Fibroblast of villous mesenchyme (primary cell): ENCODE data around the gene ATP2B2. TPM values are rescaled to one million over a fixed set of nuclear protein-coding genes. Genes with fewer than 3 reads are reported as not detected.

Source experiments
- DNase-seq: peaks from one replicate; pipeline ENCODE4 v3.0.0-alpha.2; 2010; ENCODE audit warnings: low read depth
- H3K4me3 ChIP-seq: 2 replicates; pipeline ENCODE4 v1.5.1; 2011; ENCODE audit warnings: low read depth, mild to moderate bottlenecking, low read length
- total RNA-seq: library from RNA; depleted of rRNA; stranded (reverse); fragments of >200 nt; gene quantifications from 2 replicates; pipeline ENCODE4 v1.2.3, GENCODE V29; 2012
- TF ChIP-seq, protein P1 (sequence below): IDR thresholded peaks from 2 replicates; pipeline ENCODE4 v1.5.1; 2012; ENCODE audit warnings: low read depth, mild to moderate bottlenecking, low read length; ENCODE audit not compliant: insufficient read depth

The ATP2B2 gene
- total RNA-seq, 1 donor: not detected

DNA sequence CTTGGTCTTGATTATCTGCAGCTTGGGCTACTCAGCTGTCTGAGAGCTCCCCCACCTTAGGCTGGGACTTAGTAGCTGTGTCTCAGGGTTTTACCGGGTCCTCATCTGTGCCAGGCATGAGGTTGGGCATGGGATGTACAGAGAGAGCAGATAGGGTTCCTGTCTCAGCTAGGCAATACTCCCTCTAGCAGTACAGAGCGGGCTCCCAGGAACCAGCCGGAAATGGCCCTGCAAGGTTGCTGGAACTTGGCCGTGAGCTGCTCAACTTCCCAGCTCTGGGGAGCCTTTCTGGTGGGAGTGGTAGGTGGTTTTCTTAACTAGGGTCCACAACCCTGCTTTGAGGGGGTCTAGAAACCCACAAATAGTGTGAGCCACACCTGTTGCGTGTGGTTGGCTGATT, 58.3 kb downstream of the ATP2B2 start:
- H3K4me3 ChIP-seq: no peak overlapping the region
- no peak for DNase-seq
- TF ChIP-seq, protein P1, sequence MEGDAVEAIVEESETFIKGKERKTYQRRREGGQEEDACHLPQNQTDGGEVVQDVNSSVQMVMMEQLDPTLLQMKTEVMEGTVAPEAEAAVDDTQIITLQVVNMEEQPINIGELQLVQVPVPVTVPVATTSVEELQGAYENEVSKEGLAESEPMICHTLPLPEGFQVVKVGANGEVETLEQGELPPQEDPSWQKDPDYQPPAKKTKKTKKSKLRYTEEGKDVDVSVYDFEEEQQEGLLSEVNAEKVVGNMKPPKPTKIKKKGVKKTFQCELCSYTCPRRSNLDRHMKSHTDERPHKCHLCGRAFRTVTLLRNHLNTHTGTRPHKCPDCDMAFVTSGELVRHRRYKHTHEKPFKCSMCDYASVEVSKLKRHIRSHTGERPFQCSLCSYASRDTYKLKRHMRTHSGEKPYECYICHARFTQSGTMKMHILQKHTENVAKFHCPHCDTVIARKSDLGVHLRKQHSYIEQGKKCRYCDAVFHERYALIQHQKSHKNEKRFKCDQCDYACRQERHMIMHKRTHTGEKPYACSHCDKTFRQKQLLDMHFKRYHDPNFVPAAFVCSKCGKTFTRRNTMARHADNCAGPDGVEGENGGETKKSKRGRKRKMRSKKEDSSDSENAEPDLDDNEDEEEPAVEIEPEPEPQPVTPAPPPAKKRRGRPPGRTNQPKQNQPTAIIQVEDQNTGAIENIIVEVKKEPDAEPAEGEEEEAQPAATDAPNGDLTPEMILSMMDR: no peak

DNA sequence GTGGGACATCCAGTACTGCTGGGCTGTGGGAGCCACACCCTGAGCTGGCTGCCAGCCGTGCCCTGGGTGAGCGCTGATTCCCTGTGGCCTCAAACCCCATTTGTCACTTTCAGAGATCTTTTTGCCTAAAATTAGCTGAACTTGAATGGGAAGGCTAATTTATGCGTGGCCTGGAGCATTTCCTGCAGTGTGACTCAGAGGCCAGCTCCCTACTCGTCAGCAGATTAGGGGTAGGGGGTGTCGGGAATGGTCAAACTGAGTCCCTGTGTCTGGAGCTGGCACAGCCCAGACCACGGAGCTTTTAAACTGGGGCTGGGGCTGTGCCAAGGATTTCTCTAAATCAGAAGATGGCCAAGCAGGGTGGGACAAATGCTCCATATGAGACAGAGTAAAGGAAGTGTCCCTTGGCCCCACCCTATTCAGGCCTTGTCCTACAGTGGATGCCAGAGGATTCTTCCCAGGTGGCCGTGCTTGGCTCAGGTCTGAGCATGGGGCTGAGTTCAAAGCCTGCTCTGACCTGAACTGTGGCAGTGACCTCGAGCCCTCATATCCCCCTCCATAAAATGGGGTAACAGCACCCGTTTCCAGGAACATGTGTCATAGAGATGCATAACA, 59.7 kb downstream of the ATP2B2 start:
- no peak for DNase-seq
- TF ChIP-seq, protein P1: no peak
- H3K4me3 ChIP-seq: no peak overlapping the region

DNA sequence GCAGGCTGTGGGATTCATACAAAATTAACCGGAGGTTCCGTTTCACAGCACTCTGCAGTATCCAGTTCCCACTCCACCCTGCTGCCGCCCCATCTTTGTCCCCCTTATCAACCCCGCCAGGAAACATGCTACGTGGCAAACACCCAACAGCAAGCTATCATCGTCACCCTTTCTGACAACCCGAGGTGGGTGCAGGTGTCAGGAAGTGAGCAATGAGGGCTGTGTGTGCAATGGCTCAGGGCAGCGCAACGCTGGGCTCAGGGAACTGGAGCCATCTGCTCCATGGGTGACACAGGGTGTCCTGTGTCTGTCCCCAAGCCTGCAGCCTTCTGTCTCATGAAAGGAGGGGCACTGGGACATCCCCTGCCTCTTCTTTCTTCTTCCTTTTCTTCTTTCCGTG, 60.9 kb downstream of the ATP2B2 start:
- DNase-seq: no peak
- H3K4me3 ChIP-seq: no peak overlapping the region
- TF ChIP-seq, protein P1: no peak

DNA sequence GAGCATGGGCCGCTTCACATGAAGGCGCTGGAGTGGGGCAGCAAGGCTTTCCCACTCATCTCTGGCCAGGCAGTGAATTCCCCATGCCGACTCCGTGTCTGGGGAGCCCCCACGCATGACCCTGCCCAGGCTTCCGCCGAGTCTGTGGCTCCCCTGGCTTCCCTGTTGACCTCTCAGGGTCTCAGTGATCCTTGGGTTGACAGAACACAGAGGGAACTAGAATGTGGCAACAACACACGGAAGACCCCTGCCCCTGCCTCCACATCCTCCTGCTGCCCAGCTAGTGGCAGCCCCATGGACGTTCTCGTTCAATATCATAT, 61.3 kb downstream of the ATP2B2 start:
- DNase-seq: no peak
- H3K4me3 ChIP-seq: no peak overlapping the region
- TF ChIP-seq, protein P1: no peak

DNA sequence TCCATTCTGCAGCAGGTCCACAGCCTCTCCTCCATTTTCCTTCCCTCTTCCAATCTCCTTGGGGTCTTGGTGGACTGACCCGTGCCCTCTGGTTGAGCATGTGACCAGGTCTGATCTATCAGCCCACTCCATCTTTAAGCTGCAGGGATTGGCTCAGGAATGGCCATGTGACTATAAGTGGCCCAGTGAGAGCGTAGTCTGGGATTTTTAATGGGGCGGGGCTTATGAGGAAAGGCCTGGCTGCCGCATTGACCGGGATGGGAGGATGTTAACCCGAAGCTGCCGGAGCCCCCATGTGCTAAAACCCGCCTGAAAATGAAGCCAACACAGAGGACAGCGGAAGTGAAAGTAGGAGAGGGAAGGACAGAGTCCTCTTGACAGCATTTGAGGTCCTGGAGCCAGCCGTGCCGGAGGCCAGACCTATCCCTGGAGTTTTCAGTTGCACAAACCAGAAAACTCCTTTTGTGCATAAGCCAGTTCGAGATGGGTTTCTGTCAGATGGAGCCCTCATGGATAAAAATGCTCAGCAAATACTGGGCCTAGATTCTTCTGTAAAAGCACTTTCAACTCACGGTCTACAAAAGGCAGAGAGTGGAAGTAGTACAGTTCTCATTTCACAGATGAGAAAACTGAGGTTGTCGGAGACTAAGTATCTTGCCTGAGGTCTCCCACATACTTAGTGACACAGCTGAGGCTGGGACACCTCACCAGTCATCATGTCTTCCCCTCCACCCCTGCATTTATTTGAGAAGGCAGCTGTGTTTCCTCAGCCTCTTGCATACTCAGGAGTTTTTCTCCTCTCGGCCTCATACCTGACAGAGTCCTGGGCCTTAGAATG, 61.9 kb downstream of the ATP2B2 start:
- H3K4me3 ChIP-seq: no peak overlapping the region
- no peak for DNase-seq
- TF ChIP-seq, protein P1: no peak

DNA sequence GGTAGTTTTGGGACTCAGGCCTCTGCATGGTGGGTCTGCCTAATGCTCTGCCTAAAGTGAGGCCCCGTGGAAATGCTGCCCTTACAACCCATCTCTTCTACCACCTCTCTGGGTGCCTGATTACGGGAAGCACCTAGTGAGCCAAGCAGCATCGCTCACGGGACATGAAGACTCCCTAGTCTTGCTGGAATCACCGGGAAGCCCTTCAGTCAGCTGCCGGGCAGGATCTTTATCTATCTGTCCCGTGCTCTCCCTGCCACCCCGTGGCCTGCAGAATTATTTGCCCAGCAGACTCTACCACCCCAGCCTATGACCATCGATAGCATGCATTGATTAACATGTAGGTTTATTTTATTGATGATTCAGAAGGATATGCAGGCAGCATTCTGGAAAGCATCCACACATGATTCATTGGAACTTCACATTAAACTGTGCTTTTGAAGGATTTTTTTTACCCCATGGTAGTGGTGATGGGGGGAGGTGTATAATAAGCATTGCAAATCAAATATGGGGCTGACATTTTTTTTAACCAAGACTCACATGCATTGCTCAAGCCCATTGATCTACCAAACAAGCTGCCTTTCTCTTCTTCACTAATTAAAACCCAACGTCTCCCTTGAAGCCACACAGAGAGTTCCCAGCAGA, 63.1 kb downstream of the ATP2B2 start:
- no peak overlapping the region for H3K4me3 ChIP-seq
- DNase-seq: no peak
- TF ChIP-seq, protein P1: no peak
